D721Med (cell line): Measurements from ENCODE around the gene MTOR.

ENCODE experiments used
- DNase-seq: peaks from one replicate; pipeline ENCODE4 v3.0.0; 2011; ENCODE audit warnings: low spot score; ENCODE audit not compliant: insufficient read length
- FAIRE-seq: peaks from 2 replicates; lab custom pipeline; 2011; peaks lifted over from hg19 to GRCh38; lab: Jason Lieb, UNC
- CTCF ChIP-seq: IDR thresholded peaks from 2 replicates; pipeline ENCODE4 v1.5.1; 2012; ENCODE audit warnings: mild to moderate bottlenecking, control low read depth; ENCODE audit not compliant: insufficient read depth; ENCODE audit errors: missing control alignments

Gene MTOR

GRCh38 chr1:11150326-11150725 lies 112.0 kb downstream of the MTOR start:
- no peak for TF ChIP-seq CTCF
- DNase-seq (no peak), FAIRE-seq (no peak)

- TF ChIP-seq CTCF: no peak
- FAIRE-seq (no peak), DNase-seq (no peak)
Observed at GRCh38 chr1:11147197-11147770, 115.1 kb downstream of the MTOR start.

- TF ChIP-seq CTCF: no peak
- DNase-seq (no peak), FAIRE-seq (no peak)
Observed at GRCh38 chr1:11145741-11146140, 116.6 kb downstream of the MTOR start.

GRCh38 chr1:11144570-11145256 lies 117.6 kb downstream of the MTOR start:
- no peak for FAIRE-seq
- no peak for TF ChIP-seq CTCF

GRCh38 chr1:11143907-11144306 lies 118.4 kb downstream of the MTOR start:
- TF ChIP-seq CTCF: no peak
- DNase-seq: no peak
- no peak for FAIRE-seq

More at GRCh38 chr1:11144570-11145256, 117.6 kb downstream of the MTOR start:
- DNase-seq: no peak

GRCh38 chr1:11143401-11143800 lies 119.0 kb downstream of the MTOR start:
- no peak for DNase-seq
- no peak for TF ChIP-seq CTCF
- FAIRE-seq: no peak
